ENCODE results near the gene IFT122.

The IFT122 gene

DNA sequence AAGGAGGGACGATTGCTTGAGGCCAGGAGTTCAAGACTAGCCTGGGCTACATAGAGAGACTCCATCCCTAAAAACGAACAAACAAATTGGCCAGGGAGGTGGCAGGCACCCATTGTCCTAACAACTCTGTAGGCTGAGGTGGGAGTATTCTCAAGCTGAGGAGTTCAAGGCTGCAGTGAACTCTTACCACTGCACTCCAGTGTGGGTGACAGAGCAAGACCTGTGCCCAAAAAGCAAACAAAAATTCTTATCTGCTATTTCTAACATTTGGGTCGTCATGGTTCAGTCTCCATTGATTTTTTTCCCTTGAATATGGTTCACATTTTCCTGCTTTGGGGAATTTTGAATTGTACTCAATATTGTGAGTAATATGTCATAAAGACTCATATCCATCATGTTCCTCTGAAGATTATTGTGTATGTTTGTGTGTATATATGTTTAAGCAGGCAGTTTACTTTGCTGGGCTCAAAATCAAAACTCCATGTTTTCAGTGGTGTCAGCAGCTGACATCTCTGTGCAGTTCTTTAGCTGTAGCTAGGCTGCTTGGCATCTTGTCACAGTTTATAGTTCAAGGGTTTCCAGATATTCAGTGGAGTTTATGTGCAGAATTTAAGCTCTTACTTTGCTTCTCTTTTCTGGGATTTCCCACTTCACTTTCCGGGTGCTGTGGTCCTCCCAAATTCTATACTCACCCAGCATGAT is 33.2 kb downstream of the IFT122 start:
- no peak for DNase-seq (ENCODE audit: low read depth in 1 of 2, low spot score in 1 of 2)
- no peaks in the 10 kb centered on the region for H3K27me3 ChIP-seq (ENCODE audit: insufficient read depth, poor library complexity, severe bottlenecking)
- TF ChIP-seq, protein P1, sequence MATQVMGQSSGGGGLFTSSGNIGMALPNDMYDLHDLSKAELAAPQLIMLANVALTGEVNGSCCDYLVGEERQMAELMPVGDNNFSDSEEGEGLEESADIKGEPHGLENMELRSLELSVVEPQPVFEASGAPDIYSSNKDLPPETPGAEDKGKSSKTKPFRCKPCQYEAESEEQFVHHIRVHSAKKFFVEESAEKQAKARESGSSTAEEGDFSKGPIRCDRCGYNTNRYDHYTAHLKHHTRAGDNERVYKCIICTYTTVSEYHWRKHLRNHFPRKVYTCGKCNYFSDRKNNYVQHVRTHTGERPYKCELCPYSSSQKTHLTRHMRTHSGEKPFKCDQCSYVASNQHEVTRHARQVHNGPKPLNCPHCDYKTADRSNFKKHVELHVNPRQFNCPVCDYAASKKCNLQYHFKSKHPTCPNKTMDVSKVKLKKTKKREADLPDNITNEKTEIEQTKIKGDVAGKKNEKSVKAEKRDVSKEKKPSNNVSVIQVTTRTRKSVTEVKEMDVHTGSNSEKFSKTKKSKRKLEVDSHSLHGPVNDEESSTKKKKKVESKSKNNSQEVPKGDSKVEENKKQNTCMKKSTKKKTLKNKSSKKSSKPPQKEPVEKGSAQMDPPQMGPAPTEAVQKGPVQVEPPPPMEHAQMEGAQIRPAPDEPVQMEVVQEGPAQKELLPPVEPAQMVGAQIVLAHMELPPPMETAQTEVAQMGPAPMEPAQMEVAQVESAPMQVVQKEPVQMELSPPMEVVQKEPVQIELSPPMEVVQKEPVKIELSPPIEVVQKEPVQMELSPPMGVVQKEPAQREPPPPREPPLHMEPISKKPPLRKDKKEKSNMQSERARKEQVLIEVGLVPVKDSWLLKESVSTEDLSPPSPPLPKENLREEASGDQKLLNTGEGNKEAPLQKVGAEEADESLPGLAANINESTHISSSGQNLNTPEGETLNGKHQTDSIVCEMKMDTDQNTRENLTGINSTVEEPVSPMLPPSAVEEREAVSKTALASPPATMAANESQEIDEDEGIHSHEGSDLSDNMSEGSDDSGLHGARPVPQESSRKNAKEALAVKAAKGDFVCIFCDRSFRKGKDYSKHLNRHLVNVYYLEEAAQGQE (IDR thresholded peaks at IDR 0.05; ENCODE audit: insufficient replicate concordance, low read depth): no peak
- TF ChIP-seq, protein P2, sequence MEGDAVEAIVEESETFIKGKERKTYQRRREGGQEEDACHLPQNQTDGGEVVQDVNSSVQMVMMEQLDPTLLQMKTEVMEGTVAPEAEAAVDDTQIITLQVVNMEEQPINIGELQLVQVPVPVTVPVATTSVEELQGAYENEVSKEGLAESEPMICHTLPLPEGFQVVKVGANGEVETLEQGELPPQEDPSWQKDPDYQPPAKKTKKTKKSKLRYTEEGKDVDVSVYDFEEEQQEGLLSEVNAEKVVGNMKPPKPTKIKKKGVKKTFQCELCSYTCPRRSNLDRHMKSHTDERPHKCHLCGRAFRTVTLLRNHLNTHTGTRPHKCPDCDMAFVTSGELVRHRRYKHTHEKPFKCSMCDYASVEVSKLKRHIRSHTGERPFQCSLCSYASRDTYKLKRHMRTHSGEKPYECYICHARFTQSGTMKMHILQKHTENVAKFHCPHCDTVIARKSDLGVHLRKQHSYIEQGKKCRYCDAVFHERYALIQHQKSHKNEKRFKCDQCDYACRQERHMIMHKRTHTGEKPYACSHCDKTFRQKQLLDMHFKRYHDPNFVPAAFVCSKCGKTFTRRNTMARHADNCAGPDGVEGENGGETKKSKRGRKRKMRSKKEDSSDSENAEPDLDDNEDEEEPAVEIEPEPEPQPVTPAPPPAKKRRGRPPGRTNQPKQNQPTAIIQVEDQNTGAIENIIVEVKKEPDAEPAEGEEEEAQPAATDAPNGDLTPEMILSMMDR (IDR thresholded peaks at IDR 0.05; ENCODE audit: insufficient read depth, low read length): no peak
- TF ChIP-seq POLR2AphosphoS5 (IDR thresholded peaks at IDR 0.05; ENCODE audit: low read depth): no peak
- TF ChIP-seq SPI1 (IDR thresholded peaks at IDR 0.05; ENCODE audit: borderline replicate concordance, low read depth): no peak
- TF ChIP-seq GABPA (IDR thresholded peaks at IDR 0.05; ENCODE audit: low read depth): no peak
- no peak overlapping the region for H3K27ac ChIP-seq (replicated peaks)
- no peak overlapping the region for H3K4me3 ChIP-seq (replicated peaks; ENCODE audit: insufficient read depth, low read length)

DNA sequence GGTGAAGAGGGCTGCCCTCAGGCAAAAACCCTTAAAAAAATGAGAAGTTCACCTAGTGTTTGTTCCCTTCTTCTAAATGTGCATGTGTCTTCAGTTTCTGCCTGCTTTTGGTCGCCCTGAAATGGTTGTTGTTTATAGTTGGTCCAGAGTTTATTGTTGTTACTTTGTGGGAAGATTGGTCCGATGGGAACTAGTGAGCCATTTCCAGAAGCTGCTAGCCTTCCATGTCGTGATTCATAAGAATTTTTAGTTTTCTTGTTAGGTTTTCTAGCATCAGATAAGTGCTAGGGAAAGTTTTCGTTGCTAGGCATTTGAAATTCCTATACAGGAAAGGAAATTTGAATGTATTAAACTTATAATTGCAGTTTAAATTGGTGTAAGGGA is 33.7 kb downstream of the IFT122 start:
- H3K27ac ChIP-seq (replicated peaks): no peak overlapping the region
- no peaks in the 10 kb centered on the region for H3K27me3 ChIP-seq (ENCODE audit: insufficient read depth, poor library complexity, severe bottlenecking)
- DNase-seq (ENCODE audit: low read depth in 1 of 2, low spot score in 1 of 2): no peak
- TF ChIP-seq SPI1 (IDR thresholded peaks at IDR 0.05; ENCODE audit: borderline replicate concordance, low read depth): no peak
- no peak for TF ChIP-seq POLR2AphosphoS5 (IDR thresholded peaks at IDR 0.05; ENCODE audit: low read depth)
- TF ChIP-seq, protein P1 (IDR thresholded peaks at IDR 0.05; ENCODE audit: insufficient replicate concordance, low read depth): no peak
- TF ChIP-seq GABPA (IDR thresholded peaks at IDR 0.05; ENCODE audit: low read depth): no peak
- TF ChIP-seq, protein P2 (IDR thresholded peaks at IDR 0.05; ENCODE audit: insufficient read depth, low read length): no peak
- H3K4me3 ChIP-seq (replicated peaks; ENCODE audit: insufficient read depth, low read length): no peak overlapping the region

DNA sequence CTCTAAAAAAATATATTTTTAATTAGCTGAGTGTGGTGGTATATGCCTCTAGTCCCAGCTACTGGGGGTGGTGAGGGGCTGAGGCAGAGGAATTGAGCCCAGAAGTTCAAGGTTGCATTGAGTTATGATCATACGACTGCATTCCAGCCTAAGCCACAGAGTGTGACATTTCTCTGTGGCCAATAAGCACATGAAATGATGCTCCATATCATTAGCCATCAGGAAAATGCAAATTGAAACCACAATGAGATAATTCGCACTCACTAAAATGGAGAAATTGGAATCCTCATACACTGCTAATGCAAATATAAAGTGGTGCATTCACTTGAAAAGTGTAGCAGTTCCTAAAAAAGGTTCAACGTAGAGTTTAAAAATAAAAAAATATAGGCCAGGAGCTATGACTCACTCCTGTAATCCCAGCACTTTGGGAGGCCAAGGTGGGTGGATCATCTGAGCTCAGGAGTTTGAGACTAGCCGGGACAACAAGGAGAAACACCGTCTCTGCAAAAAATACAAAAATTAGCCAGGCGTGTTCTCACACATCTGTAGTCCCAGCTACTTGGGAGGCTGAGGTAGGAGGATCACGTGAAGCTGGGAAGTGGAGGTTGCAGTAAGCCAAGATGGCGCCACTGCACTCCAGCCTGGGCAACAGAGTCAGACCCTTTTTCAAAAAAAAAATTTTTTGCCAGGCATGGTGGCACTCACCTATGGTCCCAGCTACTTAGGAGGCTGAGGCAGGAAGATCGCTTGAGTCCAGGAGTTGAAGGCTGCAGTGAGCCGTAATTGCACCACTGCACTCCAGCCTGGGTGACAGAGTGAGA is 35.2 kb downstream of the IFT122 start:
- H3K27ac ChIP-seq (replicated peaks): no peak overlapping the region
- H3K4me3 ChIP-seq (replicated peaks; ENCODE audit: insufficient read depth, low read length): no peak overlapping the region
- H3K27me3 ChIP-seq (ENCODE audit: insufficient read depth, poor library complexity, severe bottlenecking): no peaks in the 10 kb centered on the region
- no peak for DNase-seq (ENCODE audit: low read depth in 1 of 2, low spot score in 1 of 2)
- TF ChIP-seq POLR2AphosphoS5 (IDR thresholded peaks at IDR 0.05; ENCODE audit: low read depth) (no peak), GABPA (IDR thresholded peaks at IDR 0.05; ENCODE audit: low read depth) (no peak), SPI1 (IDR thresholded peaks at IDR 0.05; ENCODE audit: borderline replicate concordance, low read depth) (no peak)
- TF ChIP-seq, protein P2 (IDR thresholded peaks at IDR 0.05; ENCODE audit: insufficient read depth, low read length): no peak
- TF ChIP-seq, protein P1 (IDR thresholded peaks at IDR 0.05; ENCODE audit: insufficient replicate concordance, low read depth): no peak
